PC-3 (cell line): ENCODE data around the gene CLTCL1.

Source experiments
- EZH2 ChIP-seq: fragments of 300-600 bp; sonication (generic); IDR thresholded peaks from one replicate; pipeline ENCODE4 v1.6.1; 2017; ENCODE audit warnings: antibody characterized with exemption, mild to moderate bottlenecking, low read length; ENCODE audit not compliant: unreplicated experiment
- TF ChIP-seq, protein P1 (sequence below): fragments of 300-600 bp; sonication (generic); conservative IDR thresholded peaks from 2 replicates; pipeline ENCODE4 v1.5.1; 2017; ENCODE audit warnings: antibody characterized with exemption, low read depth, mild to moderate bottlenecking, low read length

DNA sequence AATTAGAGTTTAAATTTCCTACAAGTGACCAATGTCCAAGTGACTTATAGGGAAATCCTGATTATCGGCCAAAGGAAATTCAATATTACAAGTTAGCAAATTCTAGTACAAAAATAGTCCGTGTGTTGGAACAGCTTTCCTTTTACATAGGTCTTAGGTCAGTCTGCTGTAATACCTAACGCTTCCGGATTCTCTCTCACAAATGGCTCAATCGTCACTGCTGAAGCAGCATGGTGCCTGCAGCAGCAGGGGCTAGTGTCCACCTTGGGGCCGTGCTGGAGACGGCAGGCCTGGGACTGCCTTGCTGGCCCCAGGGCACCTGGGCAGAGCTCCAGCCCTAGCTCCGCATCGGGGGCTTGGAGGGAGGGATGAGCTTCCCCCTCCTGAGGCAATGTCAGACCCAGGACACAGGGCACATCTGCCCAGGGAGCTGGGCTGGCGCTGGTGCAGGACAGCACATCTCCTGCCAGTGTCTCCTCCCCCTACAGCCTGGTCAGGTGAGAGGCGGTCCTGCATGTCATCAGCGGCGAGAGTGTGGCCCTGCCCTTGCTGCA is 39.4 kb upstream of the CLTCL1 start:
- TF ChIP-seq, protein P1, sequence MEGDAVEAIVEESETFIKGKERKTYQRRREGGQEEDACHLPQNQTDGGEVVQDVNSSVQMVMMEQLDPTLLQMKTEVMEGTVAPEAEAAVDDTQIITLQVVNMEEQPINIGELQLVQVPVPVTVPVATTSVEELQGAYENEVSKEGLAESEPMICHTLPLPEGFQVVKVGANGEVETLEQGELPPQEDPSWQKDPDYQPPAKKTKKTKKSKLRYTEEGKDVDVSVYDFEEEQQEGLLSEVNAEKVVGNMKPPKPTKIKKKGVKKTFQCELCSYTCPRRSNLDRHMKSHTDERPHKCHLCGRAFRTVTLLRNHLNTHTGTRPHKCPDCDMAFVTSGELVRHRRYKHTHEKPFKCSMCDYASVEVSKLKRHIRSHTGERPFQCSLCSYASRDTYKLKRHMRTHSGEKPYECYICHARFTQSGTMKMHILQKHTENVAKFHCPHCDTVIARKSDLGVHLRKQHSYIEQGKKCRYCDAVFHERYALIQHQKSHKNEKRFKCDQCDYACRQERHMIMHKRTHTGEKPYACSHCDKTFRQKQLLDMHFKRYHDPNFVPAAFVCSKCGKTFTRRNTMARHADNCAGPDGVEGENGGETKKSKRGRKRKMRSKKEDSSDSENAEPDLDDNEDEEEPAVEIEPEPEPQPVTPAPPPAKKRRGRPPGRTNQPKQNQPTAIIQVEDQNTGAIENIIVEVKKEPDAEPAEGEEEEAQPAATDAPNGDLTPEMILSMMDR, result no peak
- no peak for TF ChIP-seq EZH2
